K562 (cell line): ENCODE results near the gene MED15. TPM values are rescaled to one million over a fixed set of nuclear protein-coding genes. Genes with fewer than 3 reads are reported as not detected.

Experiments used
- ARNT ChIP-seq, 2 experiments: fragments of 450-650 bp; IDR thresholded peaks; 2 replicates each; pipeline ENCODE4 v1.6.1; 2016; ENCODE audit warnings: mild to moderate bottlenecking in 1 of 2
- BCL6 ChIP-seq: fragments of 250-450 bp; sonication (Bioruptor Pico); IDR thresholded peaks from 2 replicates; pipeline ENCODE4 v1.4.0; 2020
- COPS2 ChIP-seq: fragments of 450-650 bp; conservative IDR thresholded peaks from 2 replicates; pipeline ENCODE4 v1.6.1; 2016; ENCODE audit warnings: mild to moderate bottlenecking, moderate library complexity
- HEY1 ChIP-seq: fragments of 250-450 bp; sonication (Bioruptor Pico); IDR thresholded peaks from 2 replicates; pipeline ENCODE4 v1.5.0; 2020; ENCODE audit warnings: mild to moderate bottlenecking, moderate library complexity, borderline replicate concordance
- KDM5B ChIP-seq: fragments of 200-600 bp; sonication (generic); IDR thresholded peaks from 2 replicates; pipeline ENCODE4 v1.6.1; 2012; ENCODE audit warnings: low read depth, mild to moderate bottlenecking, moderate library complexity, low read length, control low read depth, inconsistent platforms; ENCODE audit not compliant: insufficient replicate concordance
- SP2 ChIP-seq: IDR thresholded peaks from 2 replicates; pipeline ENCODE4 v1.6.1; 2011; ENCODE audit warnings: mild to moderate bottlenecking, low read depth, low read length, moderate library complexity; ENCODE audit not compliant: poor library complexity, severe bottlenecking; ENCODE audit errors: extremely low read depth
- TOE1 ChIP-seq, 2 experiments: fragments of 450-650 bp in 1 of 2; sonication (generic) in 1 of 2; formaldehyde crosslinking in 1 of 2; IDR thresholded peaks; 2 replicates each; pipeline versions ENCODE4 v1.7.1 to v1.8.0; 2016 to 2022; ENCODE audit warnings: borderline replicate concordance in 2 of 2, mild to moderate bottlenecking in 2 of 2, antibody characterized with exemption in 1 of 2, inconsistent platforms in 1 of 2, low read depth in 1 of 2, missing genetic modification reagents in 1 of 2, moderate library complexity in 1 of 2
- ZNF140 ChIP-seq: fragments of 250-450 bp; sonication (Bioruptor Pico); IDR thresholded peaks from 2 replicates; pipeline ENCODE4 v1.8.0; 2021; ENCODE audit warnings: moderate library complexity, mild to moderate bottlenecking, inconsistent platforms
- ZNF239 ChIP-seq: fragments of 250-450 bp; sonication (Bioruptor Pico); IDR thresholded peaks from 2 replicates; pipeline ENCODE4 v1.4.0; 2020; ENCODE audit warnings: mild to moderate bottlenecking
- ZNF277 ChIP-seq: fragments of 250-450 bp; sonication (Bioruptor Pico); IDR thresholded peaks from 2 replicates; pipeline ENCODE4 v1.8.0; 2022; ENCODE audit warnings: inconsistent platforms, mild to moderate bottlenecking, moderate library complexity, borderline replicate concordance
- ZNF592 ChIP-seq: fragments of 450-650 bp; IDR thresholded peaks from 2 replicates; pipeline ENCODE4 v1.6.1; 2017; ENCODE audit warnings: antibody characterized with exemption, mild to moderate bottlenecking
- polyA plus RNA-seq, 8 experiments: library from polyadenylated mRNA; depleted of rRNA in 4 of 8; stranded (reverse) in 5 of 8; unstranded in 3 of 8; fragments of >200 nt; fragmentation: Nextera tagmentation in 2 of 8; fragmentation: Illumina TruSeq in 1 of 8; extraction: Ambion mirVana in 2 of 8; extraction: Trizol in 1 of 8; gene quantifications; 2 replicates each; pipeline versions ENCODE4 v1.2.1 to v1.2.3, GENCODE V29; 2011 to 2014; ENCODE audit warnings: inconsistent platforms in 1 of 8, missing spikeins in 1 of 8
- total RNA-seq, 7 experiments: library from RNA; depleted of rRNA in 6 of 7; stranded (reverse); fragments of >200 nt in 6 of 7; fragmentation: Illumina TruSeq in 2 of 7; extraction: Trizol in 2 of 7; gene quantifications; 2 replicates each; pipeline versions ENCODE4 v1.2.1 to v1.2.3, GENCODE V29; 2011 to 2021; ENCODE audit warnings: low replicate concordance in 1 of 7
- TF ChIP-seq, protein P1 (sequence below): fragments of 250-450 bp; sonication (Bioruptor Pico); IDR thresholded peaks from 2 replicates; pipeline ENCODE4 v1.8.0; 2021; ENCODE audit warnings: moderate library complexity, mild to moderate bottlenecking, inconsistent platforms
- TF ChIP-seq, protein P2 (sequence below): fragments of 200-800 bp; sonication (Bioruptor generic); IDR thresholded peaks from 2 replicates; pipeline ENCODE4 v1.6.1; 2016; ENCODE audit warnings: missing genetic modification characterization, missing compliant biosample characterization

The MED15 gene
- total and polyA plus RNA-seq, 9 of the 15 experiments (the other 6 are each of a cell fraction or from before 2014, with no cell fraction given), result 4.0 to 271 (median 60.1) TPM

GRCh38 chr22:20559174-20559760 is 51.9 kb downstream of the MED15 start (continued):
- TF ChIP-seq ZNF239 (CRISPR knock-in tag), result no peak
- 0 out of 2 replicates have a peak, but pooled peaks have one; percentile 68 for TF ChIP-seq HEY1
- TF ChIP-seq BCL6 (CRISPR knock-in tag), result no peak
- TF ChIP-seq, protein P1, sequence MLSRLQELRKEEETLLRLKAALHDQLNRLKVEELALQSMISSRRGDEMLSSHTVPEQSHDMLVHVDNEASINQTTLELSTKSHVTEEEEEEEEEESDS (CRISPR knock-in tag), result no peak
- TF ChIP-seq, protein P2, sequence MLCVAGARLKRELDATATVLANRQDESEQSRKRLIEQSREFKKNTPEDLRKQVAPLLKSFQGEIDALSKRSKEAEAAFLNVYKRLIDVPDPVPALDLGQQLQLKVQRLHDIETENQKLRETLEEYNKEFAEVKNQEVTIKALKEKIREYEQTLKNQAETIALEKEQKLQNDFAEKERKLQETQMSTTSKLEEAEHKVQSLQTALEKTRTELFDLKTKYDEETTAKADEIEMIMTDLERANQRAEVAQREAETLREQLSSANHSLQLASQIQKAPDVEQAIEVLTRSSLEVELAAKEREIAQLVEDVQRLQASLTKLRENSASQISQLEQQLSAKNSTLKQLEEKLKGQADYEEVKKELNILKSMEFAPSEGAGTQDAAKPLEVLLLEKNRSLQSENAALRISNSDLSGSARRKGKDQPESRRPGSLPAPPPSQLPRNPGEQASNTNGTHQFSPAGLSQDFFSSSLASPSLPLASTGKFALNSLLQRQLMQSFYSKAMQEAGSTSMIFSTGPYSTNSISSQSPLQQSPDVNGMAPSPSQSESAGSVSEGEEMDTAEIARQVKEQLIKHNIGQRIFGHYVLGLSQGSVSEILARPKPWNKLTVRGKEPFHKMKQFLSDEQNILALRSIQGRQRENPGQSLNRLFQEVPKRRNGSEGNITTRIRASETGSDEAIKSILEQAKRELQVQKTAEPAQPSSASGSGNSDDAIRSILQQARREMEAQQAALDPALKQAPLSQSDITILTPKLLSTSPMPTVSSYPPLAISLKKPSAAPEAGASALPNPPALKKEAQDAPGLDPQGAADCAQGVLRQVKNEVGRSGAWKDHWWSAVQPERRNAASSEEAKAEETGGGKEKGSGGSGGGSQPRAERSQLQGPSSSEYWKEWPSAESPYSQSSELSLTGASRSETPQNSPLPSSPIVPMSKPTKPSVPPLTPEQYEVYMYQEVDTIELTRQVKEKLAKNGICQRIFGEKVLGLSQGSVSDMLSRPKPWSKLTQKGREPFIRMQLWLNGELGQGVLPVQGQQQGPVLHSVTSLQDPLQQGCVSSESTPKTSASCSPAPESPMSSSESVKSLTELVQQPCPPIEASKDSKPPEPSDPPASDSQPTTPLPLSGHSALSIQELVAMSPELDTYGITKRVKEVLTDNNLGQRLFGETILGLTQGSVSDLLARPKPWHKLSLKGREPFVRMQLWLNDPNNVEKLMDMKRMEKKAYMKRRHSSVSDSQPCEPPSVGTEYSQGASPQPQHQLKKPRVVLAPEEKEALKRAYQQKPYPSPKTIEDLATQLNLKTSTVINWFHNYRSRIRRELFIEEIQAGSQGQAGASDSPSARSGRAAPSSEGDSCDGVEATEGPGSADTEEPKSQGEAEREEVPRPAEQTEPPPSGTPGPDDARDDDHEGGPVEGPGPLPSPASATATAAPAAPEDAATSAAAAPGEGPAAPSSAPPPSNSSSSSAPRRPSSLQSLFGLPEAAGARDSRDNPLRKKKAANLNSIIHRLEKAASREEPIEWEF, result no peak
- TF ChIP-seq ZNF277, result no peak
- TF ChIP-seq ZNF140 (CRISPR knock-in tag), result no peak
- no peak for TF ChIP-seq KDM5B
- no peak for TF ChIP-seq ZNF592
- TF ChIP-seq SP2, result no peak
- TF ChIP-seq TOE1 (IDR thresholded peaks at IDR 0.05; ENCODE audit: borderline replicate concordance), result no peak
- no peak for TF ChIP-seq TOE1 (CRISPR knock-in tag; IDR thresholded peaks at IDR 0.05; ENCODE audit: borderline replicate concordance, low read depth)
- no peak for TF ChIP-seq COPS2
- no peak for TF ChIP-seq ARNT (IDR thresholded peaks at IDR 0.05)
